NCI-H345 treated with DMSO at 0.1 percent for 48 hours (cell line): ENCODE data around the gene BRAF.
"Not testable (repeated sequence)": the region's sequence is repeated elsewhere in the genome, so short reads cannot be mapped to it uniquely, and the experiment has no call there.

Experiments used
- DNase-seq: peaks from one replicate; lab custom pipeline; 2025; ENCODE audit not compliant: unreplicated experiment; lab: John Stamatoyannopoulos, UW

BRAF gene

DNA sequence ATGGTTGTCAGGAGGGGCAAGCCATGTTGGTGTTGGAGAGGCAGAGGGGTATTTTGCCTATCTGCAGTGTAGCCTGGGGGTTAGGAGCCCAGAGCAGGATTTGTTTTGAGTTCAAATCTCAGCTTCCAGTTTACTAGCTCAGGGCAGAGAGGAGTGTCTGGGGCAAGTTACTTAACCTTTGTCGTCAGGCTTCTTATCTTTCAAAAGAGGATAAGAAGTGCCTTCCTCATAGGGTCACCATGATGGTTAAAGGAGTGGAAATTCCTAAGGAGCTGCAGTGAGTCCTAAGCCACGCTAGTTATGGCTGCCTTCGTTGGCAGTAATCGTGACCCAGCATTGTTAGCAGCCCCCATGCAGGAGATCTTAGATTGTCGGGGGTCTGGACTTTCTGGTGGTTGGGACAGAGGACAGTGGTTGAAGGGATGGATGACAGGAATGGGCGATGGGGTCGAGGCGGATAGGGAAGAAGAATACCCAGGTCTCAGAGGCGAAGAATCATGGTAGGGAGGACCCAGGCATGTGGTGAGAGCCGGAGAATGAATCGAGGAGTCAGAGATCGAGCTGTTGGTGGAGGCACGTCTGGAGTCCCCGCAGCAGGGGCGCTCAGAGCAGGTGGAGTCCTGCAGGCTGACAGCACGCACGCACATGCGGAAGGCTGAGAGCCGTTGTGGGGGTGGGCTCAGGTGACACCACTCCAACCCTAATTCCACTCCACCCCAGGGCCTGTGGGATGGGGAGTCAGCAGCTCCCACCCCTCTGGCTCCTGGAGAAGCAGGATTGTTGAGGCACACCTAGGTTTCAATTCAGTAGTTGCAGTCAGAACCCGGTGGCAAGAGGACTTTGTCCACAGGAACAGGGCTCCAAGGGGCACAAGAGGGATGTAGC is 240.4 kb downstream of the BRAF start:
- DNase-seq: no peak

- no peak for DNase-seq
These were observed 241.1 kb downstream of the BRAF start for GRCh38 chr7:140683657-140684056.

DNA sequence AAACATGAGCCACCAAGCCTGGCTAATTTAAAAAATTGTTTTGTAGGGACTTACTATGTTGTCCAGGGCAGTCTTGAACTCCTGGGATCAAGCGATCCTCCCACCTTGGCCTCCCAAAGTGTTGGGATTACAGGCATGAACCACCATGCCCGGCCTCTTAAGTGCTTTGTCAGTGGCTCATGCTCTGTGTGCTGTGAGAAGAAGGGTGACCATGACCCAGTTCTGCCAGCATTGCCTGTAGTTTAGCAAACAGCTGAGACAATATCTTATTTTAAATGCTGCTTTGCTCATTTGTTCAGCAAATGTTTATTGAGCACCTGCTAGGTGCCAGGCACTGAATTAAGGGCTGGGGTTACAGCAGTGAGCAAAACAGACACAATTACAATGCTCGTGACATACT is 243.0 kb downstream of the BRAF start:
- no peak for DNase-seq

- no peak for DNase-seq
These were observed 243.8 kb downstream of the BRAF start for GRCh38 chr7:140680886-140681285.

GRCh38 chr7:140679186-140679585 is 245.5 kb downstream of the BRAF start:
- DNase-seq: no peak

GRCh38 chr7:140678816-140679130 is 246.0 kb downstream of the BRAF start:
- DNase-seq: no peak

GRCh38 chr7:140678081-140678815 is 246.5 kb downstream of the BRAF start:
- no peak for DNase-seq

DNA sequence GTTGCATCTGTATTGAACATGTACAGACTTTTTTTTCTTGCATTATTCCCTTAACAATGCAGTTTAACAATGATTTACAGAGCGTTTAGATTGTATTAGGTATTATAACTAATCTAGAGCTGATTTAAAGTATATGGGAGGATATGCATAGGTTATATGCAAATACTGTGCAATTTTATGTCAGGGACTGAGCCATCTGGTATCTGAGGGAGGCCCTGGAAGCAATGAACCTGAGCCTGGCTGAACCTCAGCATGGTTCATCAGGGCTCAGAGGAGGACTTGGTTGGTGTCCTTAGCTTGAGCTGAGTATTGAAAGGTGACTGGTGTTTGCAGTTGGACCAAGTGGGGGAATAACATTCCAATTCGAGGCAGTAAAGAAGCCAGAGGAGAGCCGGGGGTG is 247.2 kb downstream of the BRAF start:
- DNase-seq: no peak

GRCh38 chr7:140676956-140677355 is 247.8 kb downstream of the BRAF start:
- DNase-seq: not testable (repeated sequence)

- no peak for DNase-seq
These were observed 248.4 kb downstream of the BRAF start for GRCh38 chr7:140676306-140676705.

DNA sequence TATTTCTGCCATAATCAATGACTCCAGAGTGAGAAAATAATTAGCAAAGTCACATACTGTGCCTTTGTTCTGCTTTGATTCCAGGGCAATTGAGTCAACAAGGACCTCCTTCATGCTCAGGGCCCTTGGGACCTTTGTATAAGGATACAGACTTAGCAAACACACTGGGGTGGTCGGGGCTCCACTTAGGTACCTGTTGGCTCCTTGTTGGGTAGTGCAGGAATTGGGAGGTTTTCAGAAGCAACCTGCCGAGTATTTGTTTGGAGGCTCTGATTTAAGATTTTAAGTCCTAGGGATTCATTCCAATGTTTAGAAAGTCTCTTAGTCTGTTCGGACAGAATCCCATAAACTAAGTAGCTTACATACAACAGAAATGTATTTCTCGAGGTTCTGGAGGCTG is 249.0 kb downstream of the BRAF start:
- DNase-seq: no peak

- no peak for DNase-seq
These were observed 249.6 kb downstream of the BRAF start for GRCh38 chr7:140674899-140675701.

DNA sequence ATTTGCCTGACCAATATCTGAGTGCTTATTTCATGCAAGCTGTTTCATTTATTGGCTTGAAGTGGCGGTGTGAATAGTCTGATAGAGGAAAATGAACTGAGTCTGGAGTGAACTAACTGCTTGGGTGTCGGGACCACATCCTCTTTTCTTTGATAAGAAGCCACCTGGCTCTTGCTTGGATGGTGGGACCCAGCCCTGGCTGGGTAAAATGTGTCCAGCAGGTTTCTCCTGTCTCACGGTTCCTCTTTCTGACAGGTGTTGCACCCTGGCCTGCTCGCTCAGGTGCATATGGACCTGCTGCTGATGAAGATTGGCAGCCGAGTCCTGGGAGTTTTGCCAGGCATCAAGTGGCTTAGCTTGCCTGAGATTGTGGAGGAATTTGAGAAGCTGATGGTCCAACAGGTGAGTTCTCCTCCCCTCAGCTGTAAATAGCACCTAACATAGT is 250.4 kb downstream of the BRAF start:
- DNase-seq: peak; percentile 11

DNA sequence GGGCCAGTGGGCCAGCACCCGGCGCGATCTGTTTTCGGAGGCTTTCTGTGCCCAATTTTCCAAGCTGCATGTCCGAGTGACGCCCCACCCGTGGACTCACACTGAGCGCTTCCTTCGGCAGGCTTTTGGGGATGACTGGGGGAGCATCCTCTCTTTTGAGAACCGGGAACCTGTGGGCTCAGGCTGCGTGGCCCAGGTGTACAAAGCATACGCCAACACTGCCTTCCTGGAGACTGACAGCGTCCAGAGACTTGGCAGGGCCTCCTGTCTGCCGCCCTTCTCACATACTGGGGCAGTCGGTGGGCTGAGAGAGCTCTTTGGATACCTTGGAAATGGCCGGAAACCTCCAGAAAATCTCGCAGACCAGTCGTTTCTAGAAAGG is 251.0 kb downstream of the BRAF start:
- no peak for DNase-seq

- DNase-seq: peak; percentile 50
These were observed 251.5 kb downstream of the BRAF start for GRCh38 chr7:140673063-140673773.

GRCh38 chr7:140672382-140673062 is 252.2 kb downstream of the BRAF start, which contains the start of gene ADCK2:
Gene ADCK2 (plus strand): TSS chr7:140672945. CDS start chr7:140673331, 386 bp downstream.
- peak; percentile 30 for DNase-seq

- DNase-seq: no peak
These were observed 252.8 kb downstream of the BRAF start for GRCh38 chr7:140671966-140672365.

- DNase-seq: no peak
These were observed 254.3 kb downstream of the BRAF start for GRCh38 chr7:140670343-140670935.

- not testable (repeated sequence) for DNase-seq
These were observed 254.9 kb downstream of the BRAF start for GRCh38 chr7:140669862-140670261.

DNA sequence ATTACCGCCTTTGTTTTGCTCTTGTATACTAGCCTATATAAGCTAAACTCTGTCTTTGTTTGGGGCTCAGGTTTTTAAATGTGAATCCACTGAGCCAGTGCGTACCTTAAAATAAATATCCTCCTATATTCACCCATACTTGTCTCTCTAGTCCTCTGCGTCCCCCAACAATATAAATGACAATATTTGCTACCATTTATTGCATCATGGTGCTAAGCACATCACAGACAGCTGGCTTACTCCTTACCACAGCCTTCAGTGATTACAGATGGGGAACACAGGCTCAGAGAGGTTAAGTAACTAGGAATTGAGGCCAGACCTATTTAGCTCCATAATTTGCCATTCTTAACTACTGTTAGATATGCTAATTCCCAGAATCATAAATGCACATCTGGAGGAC is 255.4 kb downstream of the BRAF start:
- DNase-seq: no peak
